Measurements from ENCODE around the gene GJC2. TPM values are rescaled to one million over a fixed set of nuclear protein-coding genes. Genes with fewer than 3 reads are reported as not detected.

GJC2 gene
- total RNA-seq, 2 experiments from 2014 or later: 0.41 to 0.57 TPM

- DNase-seq: no peak
- peaks cover 3% of the 10 kb centered on the region for H3K36me3 Mint-ChIP-seq
- no peak overlapping the region for H3K4me3 Mint-ChIP-seq
- H3K9me3 Mint-ChIP-seq: peaks cover 4% of the 10 kb centered on the region
- intact Hi-C loops (cut with micrococcal nuclease): no loop called here
- H3K4me1 Mint-ChIP-seq (ENCODE audit: low read depth): no peaks in the 10 kb centered on the region
- no peaks in the 10 kb centered on the region for H3K27me3 Mint-ChIP-seq
- no peak overlapping the region for H3K27ac Mint-ChIP-seq
- ChIA-PET POLR2A (no interaction called here), CTCF (interaction anchor here (1.3 kb wide), 1 partner anchor 13 kb away, joined by 5 read pairs; no protein-coding TSS in a partner anchor)
Observed at GRCh38 chr1:228118040-228118439, 31.7 kb upstream of the GJC2 start.

GRCh38 chr1:228120351-228120750 lies 29.4 kb upstream of the GJC2 start:
- Mint-ChIP-seq H3K4me1 (ENCODE audit: low read depth) (no peaks in the 10 kb centered on the region), H3K27ac (no peak overlapping the region), H3K36me3 (peaks cover 3% of the 10 kb centered on the region), H3K27me3 (no peaks in the 10 kb centered on the region), H3K4me3 (no peak overlapping the region), H3K9me3 (peaks cover 4% of the 10 kb centered on the region)
- no peak for DNase-seq
- ChIA-PET POLR2A (no interaction called here), CTCF (no interaction called here)
- intact Hi-C loops (cut with micrococcal nuclease): no loop called here

- DNase-seq: no peak
- POLR2A ChIA-PET: no interaction called here
- no peaks in the 10 kb centered on the region for H3K4me1 Mint-ChIP-seq (ENCODE audit: low read depth)
- CTCF ChIA-PET: interaction anchor here (2.3 kb wide), 1 partner anchor 10 kb away, joined by 11 read pairs; no protein-coding TSS in a partner anchor
- H3K9me3 Mint-ChIP-seq: peaks cover 4% of the 10 kb centered on the region
- intact Hi-C loops (cut with micrococcal nuclease): no loop called here
- H3K36me3 Mint-ChIP-seq: peaks cover 3% of the 10 kb centered on the region
- no peaks in the 10 kb centered on the region for H3K27me3 Mint-ChIP-seq
- no peak overlapping the region for H3K27ac Mint-ChIP-seq
- peak overlapping the region; percentile 45 for H3K4me3 Mint-ChIP-seq
Observed at GRCh38 chr1:228120857-228121489, 28.8 kb upstream of the GJC2 start.

- Mint-ChIP-seq H3K9me3 (peaks cover 3% of the 10 kb centered on the region), H3K27ac (no peak overlapping the region), H3K36me3 (peaks cover 2% of the 10 kb centered on the region), H3K4me3 (no peak overlapping the region), H3K27me3 (no peaks in the 10 kb centered on the region), H3K4me1 (ENCODE audit: low read depth) (no peaks in the 10 kb centered on the region)
- intact Hi-C loops (cut with micrococcal nuclease): no loop called here
- CTCF ChIA-PET: interaction anchor here (1.0 to 2.3 kb wide), 2 partner anchors 8 to 15 kb away, joined by 4 to 11 read pairs; no protein-coding TSS in a partner anchor
- POLR2A ChIA-PET: no interaction called here
- DNase-seq: no peak
Observed at GRCh38 chr1:228122921-228123441, 26.7 kb upstream of the GJC2 start.

- POLR2A ChIA-PET: no interaction called here
- H3K27ac Mint-ChIP-seq: no peak overlapping the region
- no peaks in the 10 kb centered on the region for H3K4me1 Mint-ChIP-seq (ENCODE audit: low read depth)
- H3K9me3 Mint-ChIP-seq: no peaks in the 10 kb centered on the region
- no peaks in the 10 kb centered on the region for H3K27me3 Mint-ChIP-seq
- CTCF ChIA-PET: interaction anchor here (1.0 kb wide), 1 partner anchor 14 kb away, joined by 4 read pairs; no protein-coding TSS in a partner anchor
- H3K4me3 Mint-ChIP-seq: no peak overlapping the region
- intact Hi-C loops (cut with micrococcal nuclease): no loop called here
- H3K36me3 Mint-ChIP-seq: no peaks in the 10 kb centered on the region
- DNase-seq: no peak
Observed at GRCh38 chr1:228123505-228123904, 26.2 kb upstream of the GJC2 start.

GRCh38 chr1:228125185-228125584 lies 24.5 kb upstream of the GJC2 start:
- no peaks in the 10 kb centered on the region for H3K36me3 Mint-ChIP-seq
- no peaks in the 10 kb centered on the region for H3K9me3 Mint-ChIP-seq
- CTCF ChIA-PET: interaction anchor here (1.9 kb wide), 1 partner anchor 40 kb away, joined by 6 read pairs; the partner anchor contains the start of gene IBA57
- no peak for DNase-seq
- no peak overlapping the region for H3K27ac Mint-ChIP-seq
- no peak overlapping the region for H3K4me3 Mint-ChIP-seq
- intact Hi-C loops (cut with micrococcal nuclease): no loop called here
- H3K27me3 Mint-ChIP-seq: no peaks in the 10 kb centered on the region
- H3K4me1 Mint-ChIP-seq (ENCODE audit: low read depth): no peaks in the 10 kb centered on the region
- POLR2A ChIA-PET: no interaction called here

- Mint-ChIP-seq H3K27me3 (peaks cover 11% of the 10 kb centered on the region), H3K4me3 (no peak overlapping the region), H3K36me3 (no peaks in the 10 kb centered on the region), H3K4me1 (ENCODE audit: low read depth) (peaks cover 2% of the 10 kb centered on the region), H3K27ac (no peak overlapping the region), H3K9me3 (no peaks in the 10 kb centered on the region)
- ChIA-PET CTCF (interaction anchor here (1.0 to 4.5 kb wide), 5 partner anchors 10 to 178 kb away, joined by 3 to 46 read pairs (median 5); partner anchors contain the start of genes IBA57 and MRPL55), POLR2A (no interaction called here)
- intact Hi-C loops (cut with micrococcal nuclease): loop anchor here (2.0 to 5.0 kb wide), 3 partner anchors 36 to 383 kb away; partner anchors contain the start of gene IBA57
- DNase-seq: no peak
Observed at GRCh38 chr1:228131766-228132165, 18.0 kb upstream of the GJC2 start.

- intact Hi-C loops (cut with micrococcal nuclease): loop anchor here (5.0 kb wide), 2 partner anchors 33 to 143 kb away; partner anchors contain the start of gene IBA57
- H3K27me3 Mint-ChIP-seq: peaks cover 11% of the 10 kb centered on the region
Observed at GRCh38 chr1:228134591-228134990, 15.1 kb upstream of the GJC2 start.

GRCh38 chr1:228136901-228137300 lies 12.8 kb upstream of the GJC2 start:
- DNase-seq: no peak
- H3K27me3 Mint-ChIP-seq: peaks cover 6% of the 10 kb centered on the region
- no peaks in the 10 kb centered on the region for H3K9me3 Mint-ChIP-seq
- ChIA-PET CTCF (interaction anchor here (0.8 to 2.5 kb wide), 3 partner anchors 30 to 138 kb away, joined by 3 to 7 read pairs (median 5); no protein-coding TSS in a partner anchor), POLR2A (interaction anchor here (1.1 to 1.7 kb wide), 2 partner anchors 29 to 30 kb away, joined by 3 to 6 read pairs; partner anchors contain the start of gene IBA57)
- H3K36me3 Mint-ChIP-seq: peaks cover 3% of the 10 kb centered on the region
- intact Hi-C loops (cut with micrococcal nuclease): no loop called here
- peaks cover 3% of the 10 kb centered on the region for H3K4me1 Mint-ChIP-seq (ENCODE audit: low read depth)
- H3K4me3 Mint-ChIP-seq: no peak overlapping the region
- H3K27ac Mint-ChIP-seq: no peak overlapping the region

More at GRCh38 chr1:228134591-228134990, 15.1 kb upstream of the GJC2 start:
- no peak overlapping the region for H3K4me3 Mint-ChIP-seq
- H3K4me1 Mint-ChIP-seq (ENCODE audit: low read depth): peaks cover 2% of the 10 kb centered on the region
- CTCF ChIA-PET: interaction anchor here (1.9 kb wide), 1 partner anchor 32 kb away, joined by 5 read pairs; no protein-coding TSS in a partner anchor
- POLR2A ChIA-PET: no interaction called here
- H3K36me3 Mint-ChIP-seq: no peaks in the 10 kb centered on the region
- no peak for DNase-seq
- H3K9me3 Mint-ChIP-seq: no peaks in the 10 kb centered on the region
- H3K27ac Mint-ChIP-seq: no peak overlapping the region

- no peak for DNase-seq
- peaks cover 27% of the 10 kb centered on the region for H3K4me1 Mint-ChIP-seq (ENCODE audit: low read depth)
- CTCF ChIA-PET: interaction anchor here (2.0 to 2.2 kb wide), 2 partner anchors 9 to 27 kb away, joined by 9 to 13 read pairs; partner anchors contain the start of gene IBA57
- H3K27me3 Mint-ChIP-seq: peaks cover 6% of the 10 kb centered on the region
- intact Hi-C loops (cut with micrococcal nuclease): no loop called here
- POLR2A ChIA-PET: interaction anchor here (0.9 to 3.7 kb wide), 3 partner anchors 26 to 55 kb away, joined by 3 to 33 read pairs (median 5); partner anchors contain the start of gene IBA57
- H3K9me3 Mint-ChIP-seq: no peaks in the 10 kb centered on the region
- H3K4me3 Mint-ChIP-seq: peak overlapping the region; percentile 99
- peaks cover 11% of the 10 kb centered on the region for H3K36me3 Mint-ChIP-seq
- peak overlapping the region; percentile 96 for H3K27ac Mint-ChIP-seq
Observed at GRCh38 chr1:228139406-228139930, 10.3 kb upstream of the GJC2 start.

- intact Hi-C loops (cut with micrococcal nuclease): loop anchor here (1.0 to 2.0 kb wide), 7 partner anchors 26 to 352 kb away; partner anchors contain the start of genes ARF1, C1orf35, MRPL55 and TRIM11
- no peaks in the 10 kb centered on the region for H3K9me3 Mint-ChIP-seq
- peaks cover 1% of the 10 kb centered on the region for H3K27me3 Mint-ChIP-seq
- peak within 1 kb of the TSS; percentile 96 for H3K27ac Mint-ChIP-seq
- ChIA-PET POLR2A (interaction anchor here (1.0 to 3.7 kb wide), 6 partner anchors 26 to 58 kb away, joined by 3 to 33 read pairs (median 4); partner anchors contain the start of genes ARF1 and IBA57), CTCF (interaction anchor here (1.1 to 2.2 kb wide), 4 partner anchors 9 to 361 kb away, joined by 3 to 13 read pairs (median 8); partner anchors contain the start of gene IBA57)
- H3K4me3 Mint-ChIP-seq: peak within 1 kb of the TSS; percentile 99
- peak; percentile 100 for DNase-seq
- peaks cover 27% of the 10 kb centered on the region for H3K4me1 Mint-ChIP-seq (ENCODE audit: low read depth)
- peaks cover 11% of the 10 kb centered on the region for H3K36me3 Mint-ChIP-seq
Observed at GRCh38 chr1:228139931-228140723, 9.6 kb upstream of the GJC2 start, which contains the start of gene GUK1. Gene GUK1, plus strand, starts transcription at chr1:228140279. Its CDS starts 24 bp downstream, at chr1:228140303.

Data from activated CD4-positive, alpha-beta memory T cell treated with anti-CD3 and anti-CD28 coated beads for 36 hours (primary cell).